GM12801 (cell line): ENCODE data around the gene CENPW.

Source experiments
- CTCF ChIP-seq: IDR thresholded peaks from one replicate; pipeline ENCODE4 v1.5.1; 2011; ENCODE audit warnings: control low read depth; ENCODE audit not compliant: insufficient read length; ENCODE audit errors: extremely low read depth

CENPW gene

GRCh38 chr6:126372626-126373025, 32.7 kb downstream of the CENPW start:
- TF ChIP-seq CTCF: no peak

GRCh38 chr6:126373344-126373743, 33.4 kb downstream of the CENPW start:
- TF ChIP-seq CTCF: no peak

GRCh38 chr6:126374372-126374771, 34.5 kb downstream of the CENPW start:
- no peak for TF ChIP-seq CTCF

GRCh38 chr6:126376682-126377081, 36.8 kb downstream of the CENPW start:
- no peak for TF ChIP-seq CTCF

GRCh38 chr6:126377594-126378153, 37.8 kb downstream of the CENPW start:
- no peak for TF ChIP-seq CTCF

- TF ChIP-seq CTCF: no peak
These were observed 40.2 kb downstream of the CENPW start for GRCh38 chr6:126380072-126380583.

- no peak for TF ChIP-seq CTCF
These were observed 41.6 kb downstream of the CENPW start for GRCh38 chr6:126381498-126381897.
